Tibial artery (tissue), 4 donors: ENCODE results near the gene NEUROD1.

ENCODE experiments used
- DNase-seq, 2 donors: peaks; one replicate each; pipeline ENCODE4 v3.0.0-alpha.2; 2019
- H3K27ac ChIP-seq, 2 donors: fragments of 200-600 bp; sonication (generic) in 1 of 2; 1 replicate in 1 of 2; 2 replicates in 1 of 2; pipeline ENCODE4 v1.5.1; 2018 to 2019; ENCODE audit warnings: mild to moderate bottlenecking in 1 of 2
- H3K27me3 ChIP-seq, 2 donors: fragments of 200-600 bp; sonication (generic) in 1 of 2; one replicate each; pipeline versions ENCODE4 v1.5.1 to v1.6.0; 2016 to 2019
- H3K36me3 ChIP-seq, 3 donors: fragments of 200-600 bp; sonication (generic) in 2 of 3; one replicate each; pipeline ENCODE4 v1.5.1; 2016 to 2019; ENCODE audit warnings: mild to moderate bottlenecking in 2 of 3
- H3K4me1 ChIP-seq, 4 donors: fragments of 200-600 bp; sonication (generic) in 2 of 4; 1 replicate in 3 of 4; 2 replicates in 1 of 4; pipeline ENCODE4 v1.5.1; 2016 to 2019
- H3K4me3 ChIP-seq, 2 donors: fragments of 200-600 bp; sonication (generic) in 1 of 2; 1 replicate in 1 of 2; 2 replicates in 1 of 2; pipeline ENCODE4 v1.5.1; 2018 to 2019; ENCODE audit warnings: mild to moderate bottlenecking in 2 of 2
- H3K9me3 ChIP-seq, 3 donors: fragments of 200-600 bp; sonication (generic) in 1 of 3; one replicate each; pipeline ENCODE4 v1.5.1; 2016 to 2019
- intact Hi-C: fragments of 100-400 bp; cut with DNase I; formaldehyde crosslinking; loops from one replicate; pipeline ENCODE4 v1.15.0; 2023; ENCODE audit warnings: low total_unique reads
- TF ChIP-seq, protein P1 (sequence below), 2 experiments: fragments of 200-600 bp in 1 of 2; fragments of 450-650 bp in 1 of 2; IDR thresholded peaks; one replicate each; pipeline ENCODE4 v1.5.1; 2017 to 2019; ENCODE audit warnings: antibody characterized with exemption in 2 of 2, mild to moderate bottlenecking in 1 of 2, moderate library complexity in 1 of 2

The NEUROD1 gene

DNA sequence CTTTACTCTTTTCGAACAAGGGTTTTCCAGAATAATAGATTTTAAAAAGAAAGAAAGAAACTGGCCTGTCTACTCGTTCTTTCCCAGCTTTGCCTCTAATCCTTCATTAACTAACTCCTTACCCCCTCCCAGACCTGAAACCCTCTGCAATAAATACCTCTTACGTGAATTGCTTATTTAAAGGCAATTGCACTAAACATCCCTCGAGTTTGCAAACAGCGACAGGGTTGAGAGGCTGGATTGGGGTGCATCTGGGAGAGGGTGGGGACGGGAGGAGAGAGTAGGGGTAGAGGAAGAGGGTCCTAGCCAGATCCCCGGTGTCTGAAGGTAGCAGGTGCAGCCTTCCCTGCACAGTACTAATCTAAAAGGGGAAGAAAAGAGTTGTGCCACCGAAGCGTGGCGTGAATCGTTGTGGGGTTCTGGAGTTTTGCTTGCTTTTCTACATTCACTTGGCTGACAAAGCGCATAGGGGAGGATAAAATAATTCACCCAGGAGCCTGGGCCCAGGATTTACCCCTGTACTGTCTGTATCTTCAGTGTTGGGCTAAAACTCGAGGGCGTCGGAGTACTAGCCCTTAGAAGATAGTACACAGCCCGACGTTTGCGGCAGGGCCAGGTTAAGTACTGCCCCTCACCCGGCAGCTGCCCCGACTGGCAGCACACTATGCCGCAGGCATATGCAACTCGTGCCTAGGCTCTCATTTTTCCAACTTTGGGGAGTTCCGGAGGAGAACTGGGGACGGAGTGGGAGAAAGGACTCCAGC is 1.9 kb upstream of the NEUROD1 start:
- no peak overlapping the region for H3K27ac ChIP-seq
- intact Hi-C loops, result no loop called here
- H3K4me1 ChIP-seq, result peaks cover 0 to 40% (median 31%) of the 10 kb centered on the region in 4 donors
- no peak for DNase-seq
- TF ChIP-seq, protein P1, sequence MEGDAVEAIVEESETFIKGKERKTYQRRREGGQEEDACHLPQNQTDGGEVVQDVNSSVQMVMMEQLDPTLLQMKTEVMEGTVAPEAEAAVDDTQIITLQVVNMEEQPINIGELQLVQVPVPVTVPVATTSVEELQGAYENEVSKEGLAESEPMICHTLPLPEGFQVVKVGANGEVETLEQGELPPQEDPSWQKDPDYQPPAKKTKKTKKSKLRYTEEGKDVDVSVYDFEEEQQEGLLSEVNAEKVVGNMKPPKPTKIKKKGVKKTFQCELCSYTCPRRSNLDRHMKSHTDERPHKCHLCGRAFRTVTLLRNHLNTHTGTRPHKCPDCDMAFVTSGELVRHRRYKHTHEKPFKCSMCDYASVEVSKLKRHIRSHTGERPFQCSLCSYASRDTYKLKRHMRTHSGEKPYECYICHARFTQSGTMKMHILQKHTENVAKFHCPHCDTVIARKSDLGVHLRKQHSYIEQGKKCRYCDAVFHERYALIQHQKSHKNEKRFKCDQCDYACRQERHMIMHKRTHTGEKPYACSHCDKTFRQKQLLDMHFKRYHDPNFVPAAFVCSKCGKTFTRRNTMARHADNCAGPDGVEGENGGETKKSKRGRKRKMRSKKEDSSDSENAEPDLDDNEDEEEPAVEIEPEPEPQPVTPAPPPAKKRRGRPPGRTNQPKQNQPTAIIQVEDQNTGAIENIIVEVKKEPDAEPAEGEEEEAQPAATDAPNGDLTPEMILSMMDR (IDR thresholded peaks at IDR 0.05), result no peak
- no peak overlapping the region for H3K4me3 ChIP-seq
- H3K36me3 ChIP-seq, result no peaks in the 10 kb centered on the region
- peaks cover 0 to 94% of the 10 kb centered on the region in 2 donors for H3K27me3 ChIP-seq
- peaks cover 0 to 6% (median 0%) of the 10 kb centered on the region in 3 donors for H3K9me3 ChIP-seq

DNA sequence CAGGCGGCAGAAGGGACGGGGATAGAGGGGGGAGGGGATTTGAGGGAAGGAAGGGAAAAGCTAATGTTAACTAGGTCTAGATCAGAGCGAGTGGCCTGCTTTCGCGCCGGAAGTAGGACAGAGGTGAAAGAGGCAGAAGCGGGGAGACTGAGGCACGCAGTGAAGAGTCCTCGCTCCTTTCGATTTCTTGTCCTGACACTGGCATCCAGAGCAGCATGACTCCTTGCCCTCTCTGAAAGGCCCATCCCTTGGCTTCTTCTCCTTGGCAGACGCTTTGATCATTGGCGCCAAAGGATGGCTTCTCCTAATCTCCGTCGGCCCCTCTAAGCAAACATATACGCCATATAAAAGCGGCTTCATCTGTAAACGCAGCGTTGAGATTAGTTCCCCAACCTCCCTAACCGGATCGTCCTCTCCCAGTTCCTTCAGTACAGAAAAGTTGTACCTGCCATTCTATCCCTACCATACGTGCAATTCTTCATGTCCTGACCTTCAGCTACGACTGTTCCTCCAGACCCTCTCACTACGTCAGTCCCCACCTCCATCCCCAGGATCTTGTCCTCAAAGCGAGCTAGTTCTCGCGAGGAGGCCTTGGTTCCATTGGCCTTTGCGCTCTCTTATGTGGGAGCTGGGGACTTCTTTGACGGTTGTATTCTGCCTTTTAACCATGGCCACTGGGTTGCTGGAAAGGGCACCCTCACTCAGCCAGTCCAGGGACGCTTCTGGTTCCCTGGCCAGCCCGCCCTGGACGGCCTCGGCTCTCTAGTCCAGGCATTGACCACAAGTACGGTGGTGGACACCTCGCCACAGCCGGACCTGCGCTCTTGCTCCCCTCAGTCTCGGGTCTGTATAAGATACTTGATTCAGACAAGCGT is 857 bp upstream of the NEUROD1 start:
- no peak overlapping the region for H3K27ac ChIP-seq
- peaks cover 0 to 6% (median 0%) of the 10 kb centered on the region in 3 donors for H3K9me3 ChIP-seq
- intact Hi-C loops, result no loop called here
- peak overlapping the region in 1 of 2 donors; percentile 14 for H3K4me3 ChIP-seq
- H3K27me3 ChIP-seq, result peaks cover 0 to 87% of the 10 kb centered on the region in 2 donors
- no peak for DNase-seq
- TF ChIP-seq, protein P1 (IDR thresholded peaks at IDR 0.05), result no peak
- peaks cover 0 to 40% (median 31%) of the 10 kb centered on the region in 4 donors for H3K4me1 ChIP-seq
- no peaks in the 10 kb centered on the region for H3K36me3 ChIP-seq

- intact Hi-C loops, result no loop called here
- DNase-seq, result no peak
- H3K36me3 ChIP-seq, result no peaks in the 10 kb centered on the region
- TF ChIP-seq, protein P1 (IDR thresholded peaks at IDR 0.05), result no peak
- H3K4me3 ChIP-seq, result no peak overlapping the region
- no peak overlapping the region for H3K27ac ChIP-seq
- H3K9me3 ChIP-seq, result peaks cover 0 to 6% (median 0%) of the 10 kb centered on the region in 3 donors
- H3K27me3 ChIP-seq, result peaks cover 0 to 77% of the 10 kb centered on the region in 2 donors
- H3K4me1 ChIP-seq, result peaks cover 0 to 40% (median 29%) of the 10 kb centered on the region in 4 donors
These were observed 755 bp downstream of the NEUROD1 start for GRCh38 chr2:181679544-181679979.

GRCh38 chr2:181678861-181679543 is 1.3 kb downstream of the NEUROD1 start:
- H3K27me3 ChIP-seq, result peaks cover 0 to 72% of the 10 kb centered on the region in 2 donors
- DNase-seq, result no peak
- TF ChIP-seq, protein P1 (IDR thresholded peaks at IDR 0.05), result no peak
- H3K9me3 ChIP-seq, result peaks cover 0 to 6% (median 0%) of the 10 kb centered on the region in 3 donors
- H3K4me1 ChIP-seq, result peaks cover 0 to 35% (median 25%) of the 10 kb centered on the region in 4 donors
- no peak overlapping the region for H3K27ac ChIP-seq
- H3K4me3 ChIP-seq, result no peak overlapping the region
- intact Hi-C loops, result no loop called here
- H3K36me3 ChIP-seq, result no peaks in the 10 kb centered on the region

GRCh38 chr2:181677912-181678586 is 2.3 kb downstream of the NEUROD1 start:
- Histone ChIP-seq H3K27ac (no peak overlapping the region), H3K27me3 (peaks cover 0 to 62% of the 10 kb centered on the region in 2 donors), H3K4me1 (peaks cover 0 to 26% (median 16%) of the 10 kb centered on the region in 4 donors), H3K4me3 (no peak overlapping the region), H3K36me3 (no peaks in the 10 kb centered on the region), H3K9me3 (peaks cover 0 to 6% (median 0%) of the 10 kb centered on the region in 3 donors)
- intact Hi-C loops, result no loop called here
- TF ChIP-seq, protein P1 (IDR thresholded peaks at IDR 0.05), result no peak
- peak in 1 of 2 donors; percentile 38 for DNase-seq
